SU-DHL-6 (cell line): ENCODE results near the gene TP73.

Experiments
- H2AFZ ChIP-seq: fragments of 200-600 bp; sonication (generic); 2 replicates; pipeline ENCODE4 v1.6.1; 2014; ENCODE audit warnings: low read depth, mild to moderate bottlenecking, moderate library complexity, mixed read lengths, antibody characterized with exemption, low read length; ENCODE audit not compliant: severe bottlenecking
- H3F3A ChIP-seq: fragments of 200-600 bp; shearing (Covaris generic); 2 replicates; pipeline ENCODE4 v1.6.0; 2016; ENCODE audit warnings: antibody characterized with exemption, mild to moderate bottlenecking; ENCODE audit not compliant: insufficient read depth
- H3K27ac ChIP-seq: fragments of 200-600 bp; sonication (generic); 2 replicates; pipeline ENCODE4 v1.5.1; 2016; ENCODE audit warnings: low read depth, mild to moderate bottlenecking, low read length, moderate library complexity, mixed read lengths
- H3K27me3 ChIP-seq: fragments of 200-600 bp; sonication (generic), shearing (Covaris generic); 2 replicates; pipeline ENCODE4 v1.6.0; 2014; ENCODE audit warnings: mild to moderate bottlenecking, low read length
- H3K36me3 ChIP-seq: fragments of 200-600 bp; sonication (generic); 2 replicates; pipeline ENCODE4 v1.6.1; 2014; ENCODE audit warnings: mild to moderate bottlenecking, low read length, mixed read lengths
- H3K4me2 ChIP-seq: fragments of 300-600, 200-600 bp; shearing (Covaris generic), sonication (generic); 2 replicates; pipeline ENCODE4 v1.6.0; 2014; ENCODE audit warnings: low read length, low read depth, mild to moderate bottlenecking; ENCODE audit not compliant: poor library complexity, severe bottlenecking
- H3K4me3 ChIP-seq: fragments of 200-600 bp; sonication (generic); 2 replicates; pipeline ENCODE4 v1.5.1; 2014; ENCODE audit warnings: antibody characterized with exemption, low read length, mild to moderate bottlenecking, mixed read lengths; ENCODE audit not compliant: insufficient read depth, poor library complexity, severe bottlenecking
- H3K79me2 ChIP-seq: fragments of 200-600 bp; sonication (generic); 2 replicates; pipeline ENCODE4 v1.6.1; 2014; ENCODE audit warnings: mild to moderate bottlenecking, low read length, moderate library complexity; ENCODE audit not compliant: insufficient read depth
- H3K9ac ChIP-seq: fragments of 200-600 bp; sonication (generic); 2 replicates; pipeline ENCODE4 v1.7.0; 2014; ENCODE audit warnings: mild to moderate bottlenecking, low read length
- H3K9me2 ChIP-seq: fragments of 200-600 bp; sonication (generic); replicated peaks from 2 replicates; pipeline ENCODE4 v1.6.1; 2014; ENCODE audit warnings: low read length; ENCODE audit not compliant: insufficient read depth
- H3K9me3 ChIP-seq: fragments of 200-600 bp; sonication (generic); 2 replicates; pipeline ENCODE4 v1.6.1; 2014; ENCODE audit warnings: low read length, mixed read lengths; ENCODE audit not compliant: insufficient read depth
- H4K20me1 ChIP-seq: fragments of 200-600 bp; sonication (generic); 2 replicates; pipeline ENCODE4 v1.6.1; 2014; ENCODE audit warnings: low read depth, mild to moderate bottlenecking, antibody characterized with exemption, low read length, moderate library complexity, mixed read lengths
- EZH2phosphoT487 ChIP-seq: fragments of 200-600 bp; sonication (generic), shearing (Covaris generic); conservative IDR thresholded peaks from 2 replicates; pipeline ENCODE4 v1.6.1; 2018; ENCODE audit warnings: mild to moderate bottlenecking, antibody characterized with exemption, low read length, moderate library complexity, mixed read lengths
- TF ChIP-seq, protein P1 (sequence below): fragments of 200-600 bp; sonication (generic); IDR thresholded peaks from one replicate; pipeline ENCODE4 v1.5.1; 2017; ENCODE audit warnings: antibody characterized with exemption, mild to moderate bottlenecking, low read length, moderate library complexity; ENCODE audit not compliant: insufficient read depth, poor library complexity, severe bottlenecking

TP73 gene

DNA sequence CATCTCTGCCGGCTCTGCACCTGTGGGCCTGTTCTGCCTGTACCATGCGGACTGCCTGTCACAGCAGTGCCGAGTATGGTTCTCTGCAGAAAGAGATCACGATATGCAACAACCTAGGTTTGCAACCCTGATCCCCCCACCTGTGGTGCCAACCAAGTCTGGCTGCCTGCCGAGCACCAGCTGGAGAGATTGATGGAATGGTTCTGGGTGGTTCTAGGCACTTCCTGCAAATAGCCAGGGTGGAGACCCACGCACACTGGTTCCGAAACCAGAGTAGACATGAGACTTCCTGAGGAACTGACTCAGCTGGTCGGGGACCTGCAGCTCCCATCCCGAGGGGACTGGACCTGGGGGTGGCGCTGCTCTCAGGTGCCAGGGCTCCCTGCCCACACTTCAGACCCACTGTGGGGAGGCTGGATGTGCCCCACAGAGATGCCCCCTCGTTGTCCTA lies 22.1 kb upstream of the TP73 start:
- Histone ChIP-seq H3K79me2 (no peaks in the 10 kb centered on the region), H3K27me3 (no peaks in the 10 kb centered on the region), H4K20me1 (no peaks in the 10 kb centered on the region), H3K9me2 (no peaks in the 10 kb centered on the region), H3K36me3 (no peaks in the 10 kb centered on the region), H3K4me3 (no peak overlapping the region), H3K9ac (no peak overlapping the region), H3K4me2 (no peak overlapping the region), H3F3A (no peaks in the 10 kb centered on the region), H3K27ac (no peak overlapping the region), H2AFZ (no peak overlapping the region), H3K9me3 (no peaks in the 10 kb centered on the region)
- no peak for TF ChIP-seq EZH2phosphoT487
- TF ChIP-seq, protein P1, sequence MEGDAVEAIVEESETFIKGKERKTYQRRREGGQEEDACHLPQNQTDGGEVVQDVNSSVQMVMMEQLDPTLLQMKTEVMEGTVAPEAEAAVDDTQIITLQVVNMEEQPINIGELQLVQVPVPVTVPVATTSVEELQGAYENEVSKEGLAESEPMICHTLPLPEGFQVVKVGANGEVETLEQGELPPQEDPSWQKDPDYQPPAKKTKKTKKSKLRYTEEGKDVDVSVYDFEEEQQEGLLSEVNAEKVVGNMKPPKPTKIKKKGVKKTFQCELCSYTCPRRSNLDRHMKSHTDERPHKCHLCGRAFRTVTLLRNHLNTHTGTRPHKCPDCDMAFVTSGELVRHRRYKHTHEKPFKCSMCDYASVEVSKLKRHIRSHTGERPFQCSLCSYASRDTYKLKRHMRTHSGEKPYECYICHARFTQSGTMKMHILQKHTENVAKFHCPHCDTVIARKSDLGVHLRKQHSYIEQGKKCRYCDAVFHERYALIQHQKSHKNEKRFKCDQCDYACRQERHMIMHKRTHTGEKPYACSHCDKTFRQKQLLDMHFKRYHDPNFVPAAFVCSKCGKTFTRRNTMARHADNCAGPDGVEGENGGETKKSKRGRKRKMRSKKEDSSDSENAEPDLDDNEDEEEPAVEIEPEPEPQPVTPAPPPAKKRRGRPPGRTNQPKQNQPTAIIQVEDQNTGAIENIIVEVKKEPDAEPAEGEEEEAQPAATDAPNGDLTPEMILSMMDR, result no peak

DNA sequence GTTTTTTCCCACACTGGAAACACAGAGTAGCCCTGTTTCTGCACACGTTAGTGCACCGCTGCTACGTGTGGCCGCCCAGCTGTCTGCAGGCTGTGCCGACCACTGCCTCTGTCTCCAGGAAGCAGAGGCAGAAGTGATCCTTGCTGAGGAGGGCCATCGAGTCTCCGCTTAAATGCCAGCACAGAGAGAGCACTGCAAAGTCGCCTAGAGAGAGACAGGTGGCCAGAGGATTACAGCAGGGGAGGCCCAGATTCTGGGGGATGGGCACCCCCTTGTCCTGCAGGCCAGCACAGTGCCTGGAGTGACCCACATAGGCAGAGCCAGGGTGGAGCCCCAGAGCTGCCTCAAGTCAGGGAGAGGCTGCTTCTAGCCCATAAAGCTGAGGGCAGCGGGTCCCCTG lies 21.4 kb upstream of the TP73 start:
- Histone ChIP-seq H3K27ac (no peak overlapping the region), H3K9me2 (no peaks in the 10 kb centered on the region), H3K9ac (no peak overlapping the region), H3K27me3 (no peaks in the 10 kb centered on the region), H3K36me3 (no peaks in the 10 kb centered on the region), H4K20me1 (no peaks in the 10 kb centered on the region), H3K4me3 (no peak overlapping the region), H3K79me2 (no peaks in the 10 kb centered on the region), H3K4me2 (no peak overlapping the region), H3F3A (no peaks in the 10 kb centered on the region), H3K9me3 (no peaks in the 10 kb centered on the region), H2AFZ (no peak overlapping the region)
- no peak for TF ChIP-seq EZH2phosphoT487
- TF ChIP-seq, protein P1, result no peak

DNA sequence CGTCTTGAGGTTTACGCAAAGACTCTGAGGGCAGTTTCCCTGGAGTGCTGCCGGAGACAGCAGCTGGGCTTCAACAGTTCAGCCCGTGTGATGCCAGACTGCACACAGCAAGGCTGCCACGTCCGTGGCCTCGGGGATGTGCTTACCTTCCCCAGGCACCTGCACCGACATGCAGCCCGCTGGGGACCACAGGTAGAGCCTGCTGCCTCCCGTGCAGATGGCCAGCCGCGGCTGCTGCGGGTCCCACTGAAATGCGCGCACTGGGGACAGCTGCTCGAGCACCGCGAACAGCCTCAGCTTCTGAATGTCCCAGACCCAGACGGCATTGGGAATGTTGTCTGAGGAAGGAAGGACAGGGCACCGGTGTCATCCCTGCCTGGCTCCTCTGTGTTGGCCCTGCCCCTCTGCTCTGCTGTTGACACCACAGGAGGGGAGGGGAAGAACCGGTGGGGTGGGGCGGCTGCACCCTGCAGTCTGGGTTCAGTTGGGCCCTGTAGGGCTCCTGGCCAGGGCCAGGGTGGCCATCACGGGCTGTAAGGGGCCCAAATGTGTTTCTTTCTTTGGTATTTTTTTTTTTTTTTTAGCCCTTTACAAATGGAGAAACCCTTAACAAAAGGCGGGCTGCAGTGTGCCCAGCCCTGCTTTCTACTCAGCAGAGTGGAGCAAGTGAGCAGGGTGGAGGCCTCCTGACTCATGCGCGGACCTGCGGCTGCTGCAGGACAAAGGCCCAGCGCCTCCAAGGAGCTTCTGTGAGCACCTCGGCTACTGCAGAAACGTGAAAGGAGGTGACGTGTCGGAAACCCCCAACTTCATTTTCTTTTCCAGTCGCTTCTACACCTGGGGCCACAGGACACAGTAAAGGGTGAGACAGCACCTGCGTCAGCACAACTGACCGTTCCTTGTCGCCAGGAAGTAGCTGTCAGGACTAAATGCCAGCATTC lies 20.7 kb upstream of the TP73 start:
- H3K9me3 ChIP-seq, result no peaks in the 10 kb centered on the region
- no peak overlapping the region for H3K27ac ChIP-seq
- no peaks in the 10 kb centered on the region for H3F3A ChIP-seq
- no peaks in the 10 kb centered on the region for H3K9me2 ChIP-seq
- H3K79me2 ChIP-seq, result no peaks in the 10 kb centered on the region
- no peaks in the 10 kb centered on the region for H3K27me3 ChIP-seq
- no peak overlapping the region for H3K4me2 ChIP-seq
- H4K20me1 ChIP-seq, result no peaks in the 10 kb centered on the region
- H3K36me3 ChIP-seq, result no peaks in the 10 kb centered on the region
- no peak overlapping the region for H3K4me3 ChIP-seq
- no peak overlapping the region for H2AFZ ChIP-seq
- no peak overlapping the region for H3K9ac ChIP-seq
- TF ChIP-seq EZH2phosphoT487, result no peak
- TF ChIP-seq, protein P1, result no peak
